Activated naive CD8-positive, alpha-beta T cell treated with anti-CD3 and anti-CD28 coated beads, Interleukin-2, amount 50 U/mL, for 24 hours (primary cell): ENCODE results near the gene SEMA3D.
"Not testable (repeated sequence)": the region's sequence is repeated elsewhere in the genome, so short reads cannot be mapped to it uniquely, and the experiment has no call there.

Source experiments
- ATAC-seq: fragments of 150-1000 bp; cut with Tn5 transposase; one replicate; pipeline ENCODE4 v1.10.0; 2021
- DNase-seq: peaks from one replicate; pipeline ENCODE4 v3.0.0; 2021
- H3K27ac Mint-ChIP-seq: one replicate; pipeline ENCODE4 v1.8.0; 2021; ENCODE audit warnings: mild to moderate bottlenecking, mixed read lengths
- H3K27me3 Mint-ChIP-seq: one replicate; pipeline ENCODE4 v1.8.0; 2021; ENCODE audit warnings: mixed read lengths
- H3K36me3 Mint-ChIP-seq: one replicate; pipeline ENCODE4 v1.8.0; 2021; ENCODE audit warnings: low read depth, mixed read lengths
- H3K4me1 Mint-ChIP-seq: one replicate; pipeline ENCODE4 v1.8.0; 2021; ENCODE audit warnings: mixed read lengths
- H3K4me3 Mint-ChIP-seq: one replicate; pipeline ENCODE4 v1.8.0; 2021; ENCODE audit warnings: mild to moderate bottlenecking, moderate library complexity, mixed read lengths
- H3K9me3 Mint-ChIP-seq: one replicate; pipeline ENCODE4 v1.8.0; 2021; ENCODE audit warnings: mixed read lengths

Gene SEMA3D

GRCh38 chr7:85001495-85002345, 185.1 kb downstream of the SEMA3D start:
- no peaks in the 10 kb centered on the region for H3K9me3 Mint-ChIP-seq
- H3K36me3 Mint-ChIP-seq: no peaks in the 10 kb centered on the region
- H3K27me3 Mint-ChIP-seq: no peaks in the 10 kb centered on the region
- H3K27ac Mint-ChIP-seq: no peak overlapping the region
- no peaks in the 10 kb centered on the region for H3K4me1 Mint-ChIP-seq
- no peak for DNase-seq
- no peak overlapping the region for H3K4me3 Mint-ChIP-seq
- ATAC-seq: no peak

- no peaks in the 10 kb centered on the region for H3K4me1 Mint-ChIP-seq
- H3K9me3 Mint-ChIP-seq: no peaks in the 10 kb centered on the region
- DNase-seq (no peak), ATAC-seq (no peak)
- H3K4me3 Mint-ChIP-seq: no peak overlapping the region
- H3K36me3 Mint-ChIP-seq: no peaks in the 10 kb centered on the region
- no peak overlapping the region for H3K27ac Mint-ChIP-seq
- H3K27me3 Mint-ChIP-seq: no peaks in the 10 kb centered on the region
These were observed 186.0 kb downstream of the SEMA3D start for GRCh38 chr7:85000735-85001350.

GRCh38 chr7:84999450-84999849, 187.4 kb downstream of the SEMA3D start:
- ATAC-seq (no peak), DNase-seq (no peak)
- Mint-ChIP-seq H3K4me1 (no peaks in the 10 kb centered on the region), H3K36me3 (no peaks in the 10 kb centered on the region), H3K27me3 (no peaks in the 10 kb centered on the region), H3K4me3 (no peak overlapping the region), H3K9me3 (no peaks in the 10 kb centered on the region), H3K27ac (no peak overlapping the region)

- H3K36me3 Mint-ChIP-seq: no peaks in the 10 kb centered on the region
- no peak overlapping the region for H3K4me3 Mint-ChIP-seq
- H3K27me3 Mint-ChIP-seq: no peaks in the 10 kb centered on the region
- H3K9me3 Mint-ChIP-seq: no peaks in the 10 kb centered on the region
- no peaks in the 10 kb centered on the region for H3K4me1 Mint-ChIP-seq
- no peak overlapping the region for H3K27ac Mint-ChIP-seq
- no peak for ATAC-seq
- DNase-seq: no peak
These were observed 188.2 kb downstream of the SEMA3D start for GRCh38 chr7:84998665-84999064.

- no peak overlapping the region for H3K27ac Mint-ChIP-seq
- no peak overlapping the region for H3K4me3 Mint-ChIP-seq
- no peaks in the 10 kb centered on the region for H3K27me3 Mint-ChIP-seq
- no peaks in the 10 kb centered on the region for H3K4me1 Mint-ChIP-seq
- H3K36me3 Mint-ChIP-seq: no peaks in the 10 kb centered on the region
- DNase-seq (no peak), ATAC-seq (no peak)
- H3K9me3 Mint-ChIP-seq: no peaks in the 10 kb centered on the region
These were observed 189.2 kb downstream of the SEMA3D start for GRCh38 chr7:84997626-84998025.

GRCh38 chr7:84992954-84993353, 193.9 kb downstream of the SEMA3D start:
- not testable (repeated sequence) for H3K4me3 Mint-ChIP-seq, ATAC-seq, DNase-seq, H3K9me3 Mint-ChIP-seq, H3K36me3 Mint-ChIP-seq, H3K4me1 Mint-ChIP-seq, H3K27me3 Mint-ChIP-seq, H3K27ac Mint-ChIP-seq

- H3K4me3 Mint-ChIP-seq: no peak overlapping the region
- H3K9me3 Mint-ChIP-seq: peaks cover 4% of the 10 kb centered on the region
- H3K36me3 Mint-ChIP-seq: no peaks in the 10 kb centered on the region
- H3K27ac Mint-ChIP-seq: no peak overlapping the region
- no peaks in the 10 kb centered on the region for H3K27me3 Mint-ChIP-seq
- no peaks in the 10 kb centered on the region for H3K4me1 Mint-ChIP-seq
- ATAC-seq (no peak), DNase-seq (no peak)
These were observed 201.6 kb downstream of the SEMA3D start for GRCh38 chr7:84985073-84985784.

GRCh38 chr7:84982199-84982598, 204.7 kb downstream of the SEMA3D start:
- Mint-ChIP-seq H3K36me3 (no peaks in the 10 kb centered on the region), H3K4me1 (no peaks in the 10 kb centered on the region), H3K9me3 (peaks cover 4% of the 10 kb centered on the region), H3K27me3 (no peaks in the 10 kb centered on the region), H3K4me3 (no peak overlapping the region), H3K27ac (no peak overlapping the region)
- ATAC-seq (no peak), DNase-seq (no peak)

GRCh38 chr7:84981055-84981976, 205.5 kb downstream of the SEMA3D start:
- DNase-seq (no peak), ATAC-seq (no peak)
- H3K27me3 Mint-ChIP-seq: no peaks in the 10 kb centered on the region
- no peaks in the 10 kb centered on the region for H3K36me3 Mint-ChIP-seq
- H3K4me1 Mint-ChIP-seq: no peaks in the 10 kb centered on the region
- H3K9me3 Mint-ChIP-seq: peaks cover 4% of the 10 kb centered on the region
- H3K27ac Mint-ChIP-seq: no peak overlapping the region
- H3K4me3 Mint-ChIP-seq: no peak overlapping the region

GRCh38 chr7:84975586-84976185, 211.2 kb downstream of the SEMA3D start:
- H3K4me3 Mint-ChIP-seq: no peak overlapping the region
- no peaks in the 10 kb centered on the region for H3K9me3 Mint-ChIP-seq
- no peaks in the 10 kb centered on the region for H3K36me3 Mint-ChIP-seq
- DNase-seq: no peak
- H3K27me3 Mint-ChIP-seq: no peaks in the 10 kb centered on the region
- H3K27ac Mint-ChIP-seq: no peak overlapping the region
- ATAC-seq: no peak
- no peaks in the 10 kb centered on the region for H3K4me1 Mint-ChIP-seq

- Mint-ChIP-seq H3K27me3 (no peaks in the 10 kb centered on the region), H3K27ac (no peak overlapping the region), H3K4me1 (no peaks in the 10 kb centered on the region), H3K9me3 (no peaks in the 10 kb centered on the region), H3K4me3 (no peak overlapping the region), H3K36me3 (no peaks in the 10 kb centered on the region)
- ATAC-seq (no peak), DNase-seq (no peak)
These were observed 215.5 kb downstream of the SEMA3D start for GRCh38 chr7:84971360-84971759.

- no peak overlapping the region for H3K27ac Mint-ChIP-seq
- H3K36me3 Mint-ChIP-seq: no peaks in the 10 kb centered on the region
- no peaks in the 10 kb centered on the region for H3K4me1 Mint-ChIP-seq
- H3K9me3 Mint-ChIP-seq: no peaks in the 10 kb centered on the region
- no peak for ATAC-seq
- no peaks in the 10 kb centered on the region for H3K27me3 Mint-ChIP-seq
- no peak for DNase-seq
- no peak overlapping the region for H3K4me3 Mint-ChIP-seq
These were observed 216.2 kb downstream of the SEMA3D start for GRCh38 chr7:84970670-84971069.

- Mint-ChIP-seq H3K27ac (no peak overlapping the region), H3K4me3 (no peak overlapping the region), H3K4me1 (no peaks in the 10 kb centered on the region), H3K36me3 (no peaks in the 10 kb centered on the region), H3K9me3 (peaks cover 4% of the 10 kb centered on the region), H3K27me3 (no peaks in the 10 kb centered on the region)
- ATAC-seq (no peak), DNase-seq (no peak)
These were observed 233.6 kb downstream of the SEMA3D start for GRCh38 chr7:84953234-84953633.

- no peak overlapping the region for H3K4me3 Mint-ChIP-seq
- DNase-seq (no peak), ATAC-seq (no peak)
- peaks cover 4% of the 10 kb centered on the region for H3K9me3 Mint-ChIP-seq
- H3K4me1 Mint-ChIP-seq: no peaks in the 10 kb centered on the region
- no peaks in the 10 kb centered on the region for H3K36me3 Mint-ChIP-seq
- no peaks in the 10 kb centered on the region for H3K27me3 Mint-ChIP-seq
- no peak overlapping the region for H3K27ac Mint-ChIP-seq
These were observed 236.0 kb downstream of the SEMA3D start for GRCh38 chr7:84950836-84951235.
